ENCODE results near the gene OXER1.

- TF ChIP-seq CTCF (IDR thresholded peaks at IDR 0.05) (no peak), POLR2AphosphoS5 (IDR thresholded peaks at IDR 0.05) (no peak)
Measured at GRCh38 chr2:42800981-42801380, 37.0 kb upstream of the OXER1 start.
